Upper lobe of left lung (tissue), 4 donors: ENCODE results near the gene P2RY11.

ENCODE experiments used
- CTCF ChIP-seq, 6 experiments: fragments of 450-650 bp in 4 of 6; fragments of 200-600 bp in 2 of 6; sonication (generic) in 2 of 6; IDR thresholded peaks; one replicate each; pipeline ENCODE4 v1.5.1; 2016 to 2019; ENCODE audit warnings: antibody characterized with exemption in 6 of 6
- POLR2A ChIP-seq, 4 donors: fragments of 450-650 bp; IDR thresholded peaks; one replicate each; pipeline ENCODE4 v1.5.1; 2016 to 2017; ENCODE audit warnings: antibody characterized with exemption in 4 of 4, mild to moderate bottlenecking in 2 of 4
- POLR2AphosphoS5 ChIP-seq, 2 donors: sonication (generic); formaldehyde crosslinking; IDR thresholded peaks; one replicate each; pipeline ENCODE4 v1.5.1; 2017; ENCODE audit warnings: antibody characterized with exemption in 2 of 2

- TF ChIP-seq POLR2A (IDR thresholded peaks at IDR 0.05) (no peak), CTCF (IDR thresholded peaks at IDR 0.05) (no peak), POLR2AphosphoS5 (IDR thresholded peaks at IDR 0.05) (no peak)
Observed at GRCh38 chr19:10149427-10149826, 37.9 kb downstream of the P2RY11 start.
